GM23248 (cell line): ENCODE measurements around the gene NR3C1.

Experiments used
- EZH2 ChIP-seq: fragments of 200-600 bp; sonication (generic); IDR thresholded peaks from 2 replicates; pipeline ENCODE4 v1.6.1; 2018; ENCODE audit warnings: antibody characterized with exemption, mild to moderate bottlenecking; ENCODE audit not compliant: insufficient read depth, poor library complexity, severe bottlenecking
- EZH2phosphoT487 ChIP-seq: fragments of 200-600 bp; sonication (generic); IDR thresholded peaks from 2 replicates; pipeline ENCODE4 v1.6.1; 2018; ENCODE audit warnings: antibody characterized with exemption, moderate library complexity, mild to moderate bottlenecking, low read depth; ENCODE audit not compliant: insufficient read depth

DNA sequence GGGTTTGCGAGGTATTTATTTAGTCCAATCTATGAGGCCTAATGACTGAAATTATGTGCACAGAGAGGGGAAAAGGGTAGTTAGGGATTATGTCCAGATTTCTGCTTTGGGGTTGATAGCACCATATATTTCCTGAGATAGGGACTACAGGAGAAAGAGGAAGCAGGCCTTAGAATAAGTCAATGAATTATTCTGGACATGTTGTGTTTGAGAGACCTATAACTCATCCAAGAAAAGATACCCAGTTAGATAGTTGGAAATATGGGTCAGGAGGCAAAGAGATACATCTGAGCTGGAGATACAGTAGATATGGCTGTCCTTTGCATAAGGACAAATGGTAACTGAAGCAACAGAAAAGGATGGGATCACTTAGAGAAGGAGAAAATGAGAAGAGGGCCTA lies 53.1 kb downstream of the NR3C1 start:
- TF ChIP-seq EZH2 (no peak), EZH2phosphoT487 (no peak)
